Measurements from ENCODE around the gene HIPK3.
"Not testable (repeated sequence)": the region's sequence is repeated elsewhere in the genome, so short reads cannot be mapped to it uniquely, and the experiment has no call there.

The HIPK3 gene

GRCh38 chr11:33259869-33260268 lies 2.7 kb downstream of the HIPK3 start:
- DNase-seq = no peak

DNA sequence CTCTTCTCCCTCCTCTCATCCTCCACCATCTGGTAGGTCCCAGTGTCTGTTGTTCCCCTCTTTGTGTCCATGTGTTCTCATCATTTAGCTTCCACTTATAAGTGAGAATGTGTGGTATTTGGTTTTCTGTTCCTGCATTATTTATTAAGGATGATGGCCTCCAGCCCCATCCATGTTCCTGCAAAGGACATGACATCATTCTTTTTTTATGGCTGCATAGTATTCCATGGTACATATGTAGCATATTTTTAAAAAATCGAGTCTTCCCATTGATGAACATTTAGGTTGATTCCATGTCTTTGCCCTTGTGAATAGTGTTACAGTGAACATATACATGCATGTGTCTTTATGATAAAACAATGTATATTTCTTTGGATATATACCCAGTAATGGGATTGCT lies 4.2 kb downstream of the HIPK3 start:
- not testable (repeated sequence) for DNase-seq

DNA sequence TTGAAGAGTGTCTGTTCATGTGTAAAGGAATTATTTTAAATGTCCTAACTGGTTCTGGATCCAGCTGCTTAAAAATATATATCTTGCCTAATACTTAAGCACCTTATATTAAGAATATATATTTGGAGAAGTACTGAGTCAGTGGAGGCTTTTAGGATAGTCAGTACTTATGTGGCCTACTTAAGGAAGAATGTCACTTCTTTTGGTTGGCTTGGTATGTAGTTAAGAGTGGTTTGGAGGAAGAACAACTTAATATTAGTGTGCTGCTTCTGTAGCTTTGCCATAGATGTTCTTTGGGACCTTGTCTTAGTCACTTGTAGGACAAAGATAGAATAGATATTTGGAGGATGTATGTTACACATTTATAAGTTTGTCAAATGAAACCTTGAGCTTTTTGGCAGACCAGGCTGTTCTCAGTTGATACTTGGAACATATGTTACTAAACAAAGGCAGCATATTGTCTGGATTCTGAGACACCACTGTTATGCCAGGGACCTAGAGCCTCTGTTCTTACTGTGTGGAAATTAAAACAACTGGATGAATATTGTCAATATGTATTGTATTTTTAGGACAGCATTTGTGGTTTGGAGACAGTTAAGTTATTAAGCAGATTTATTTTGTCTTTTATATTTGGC lies 4.9 kb downstream of the HIPK3 start:
- DNase-seq = no peak

- no peak for DNase-seq
These were observed 6.4 kb downstream of the HIPK3 start for GRCh38 chr11:33263549-33263948.

DNA sequence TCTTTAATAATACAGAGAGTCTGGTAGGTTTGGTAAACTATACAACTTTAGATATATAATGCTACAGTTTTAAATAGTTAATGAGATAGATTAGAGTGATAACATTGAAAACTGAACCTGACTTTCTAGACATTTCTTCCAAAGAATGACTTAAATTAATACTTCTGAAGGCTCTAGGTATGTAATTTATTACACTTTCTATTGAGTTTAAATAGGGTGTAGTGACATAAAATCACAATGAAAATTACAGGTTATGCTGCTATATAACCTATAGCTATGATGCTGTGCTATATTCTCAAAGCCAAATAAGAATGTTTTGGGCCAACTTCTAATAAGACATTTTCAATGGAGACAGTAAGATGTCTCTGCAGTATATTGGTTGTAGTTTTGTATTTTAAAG lies 7.7 kb downstream of the HIPK3 start:
- DNase-seq = no peak

DNA sequence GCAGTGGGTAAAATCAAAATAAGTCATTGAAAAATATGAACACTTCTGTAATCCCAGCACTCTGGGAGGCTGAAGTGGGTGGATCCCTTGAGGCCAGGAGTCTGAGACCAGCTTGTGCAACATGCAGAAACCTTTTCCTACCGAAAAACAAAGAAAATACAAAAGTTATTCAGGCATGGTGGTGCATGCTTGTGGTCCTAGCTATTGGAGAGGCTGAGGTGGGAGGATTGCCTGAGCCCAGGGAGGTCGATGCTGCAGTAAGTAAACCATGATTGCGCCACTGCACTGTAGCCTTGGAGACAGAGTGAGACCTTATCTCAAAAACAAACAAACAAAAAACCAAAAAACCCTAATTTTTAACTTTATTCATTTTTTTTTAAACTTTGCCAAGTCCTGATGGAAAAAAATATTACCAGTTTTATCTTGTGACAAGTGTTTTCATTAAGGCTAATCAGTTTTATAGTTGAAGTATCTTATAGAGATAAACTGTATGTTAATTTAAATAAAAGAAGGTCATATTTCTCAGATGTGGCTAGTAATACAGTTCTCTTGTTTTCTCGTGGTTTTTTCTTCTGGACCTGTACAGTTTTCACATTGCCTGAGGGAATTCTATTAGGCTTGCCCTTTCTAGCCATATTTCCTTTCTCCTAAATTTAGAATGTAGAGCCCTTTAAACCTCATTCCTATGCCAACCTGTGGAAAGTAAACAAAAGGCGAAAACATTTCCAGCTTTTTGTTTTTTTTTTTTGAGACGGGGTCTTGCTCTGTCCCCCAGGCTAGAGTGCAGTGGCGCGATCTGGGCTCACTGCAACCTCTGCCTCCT lies 9.4 kb downstream of the HIPK3 start:
- no peak for DNase-seq

DNA sequence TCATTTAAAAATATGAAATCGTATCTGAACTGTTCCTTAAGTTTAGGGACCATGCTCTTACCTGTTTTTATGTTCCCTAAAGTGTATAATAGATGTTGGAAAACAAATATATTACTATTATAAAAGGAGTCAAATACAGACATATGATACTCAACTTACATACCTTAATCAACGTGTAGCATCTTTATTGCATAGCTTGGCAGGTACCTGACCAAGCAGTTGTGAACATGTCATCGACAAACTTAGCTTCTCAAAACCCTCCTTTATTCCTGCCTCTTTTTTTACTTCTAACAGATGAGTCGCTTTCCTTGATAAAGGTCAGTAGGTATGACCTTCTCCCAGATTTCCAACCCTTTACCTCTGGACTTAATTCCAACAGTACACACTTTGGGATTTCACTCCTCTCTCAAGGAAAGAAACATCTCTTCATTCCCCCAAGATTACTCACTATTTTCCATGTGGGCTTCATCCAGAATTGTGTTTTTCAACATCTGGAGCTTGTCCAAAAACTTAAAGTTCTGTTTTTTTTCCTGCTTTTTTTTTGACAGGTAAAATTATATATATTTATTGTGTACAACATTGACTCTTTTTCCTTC lies 11.9 kb downstream of the HIPK3 start:
- DNase-seq = no peak

DNA sequence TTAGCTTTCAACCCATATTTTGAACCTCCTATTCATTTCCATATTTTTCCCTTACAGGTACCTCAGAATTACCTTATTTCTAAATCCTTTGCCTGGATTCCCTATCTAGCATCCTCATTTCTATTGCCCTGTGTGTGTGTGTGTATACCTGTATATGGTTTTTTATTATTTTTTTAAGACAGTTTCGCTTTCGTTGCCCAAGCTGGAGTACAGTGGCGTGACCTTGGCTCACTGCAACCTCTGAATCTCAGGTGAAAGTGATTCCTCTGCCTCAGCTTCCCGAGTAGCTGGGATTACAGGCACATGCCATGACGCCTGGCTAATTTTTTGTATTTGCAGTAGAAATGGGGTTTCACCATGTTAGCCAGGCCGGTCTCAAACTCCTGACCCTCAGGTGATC lies 12.6 kb downstream of the HIPK3 start:
- DNase-seq = no peak

DNA sequence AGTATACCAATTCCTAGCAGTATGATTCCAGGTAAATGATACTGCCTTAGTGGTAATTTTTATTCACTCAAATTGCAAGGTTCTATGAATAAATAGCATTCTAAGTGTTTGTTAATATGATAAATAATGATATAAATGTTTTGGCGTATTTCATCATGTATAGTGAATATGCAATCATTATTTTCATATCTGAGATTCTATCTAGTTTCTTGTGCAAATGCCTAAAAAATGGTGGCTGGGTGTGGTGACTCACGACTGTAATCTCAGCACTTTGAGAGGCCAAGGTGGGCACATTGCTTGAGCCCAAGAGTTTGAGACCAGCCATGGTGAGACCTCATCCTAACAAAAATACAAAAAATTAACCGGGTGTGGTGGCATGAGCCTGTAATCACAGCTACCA lies 13.9 kb downstream of the HIPK3 start:
- DNase-seq = no peak

GRCh38 chr11:33272338-33273107 lies 15.3 kb downstream of the HIPK3 start:
- DNase-seq = no peak

GRCh38 chr11:33273656-33274055 lies 16.5 kb downstream of the HIPK3 start:
- DNase-seq = no peak

DNA sequence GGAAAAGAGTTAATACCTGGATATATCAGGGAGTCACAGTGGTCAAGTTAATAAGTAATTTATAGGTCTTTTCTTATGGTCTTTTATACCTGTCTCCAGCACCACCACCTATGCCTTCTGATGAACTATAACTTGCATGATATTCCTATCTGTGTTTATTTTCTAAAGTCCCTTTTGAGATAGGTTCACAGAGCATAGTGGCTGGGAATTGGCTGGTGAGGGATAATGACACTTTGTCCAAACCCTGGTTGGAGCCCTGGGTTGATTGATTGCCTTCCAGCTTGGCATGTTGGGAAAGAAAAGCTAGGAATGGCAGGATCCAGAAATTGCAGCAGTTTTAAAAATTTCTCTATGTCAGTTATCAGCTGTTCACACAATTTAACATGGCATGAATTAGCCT lies 23.2 kb downstream of the HIPK3 start:
- DNase-seq = no peak

- DNase-seq = no peak
These were observed 24.6 kb downstream of the HIPK3 start for GRCh38 chr11:33281758-33282157.

- no peak for DNase-seq
These were observed 27.6 kb downstream of the HIPK3 start for GRCh38 chr11:33284818-33285217.

DNA sequence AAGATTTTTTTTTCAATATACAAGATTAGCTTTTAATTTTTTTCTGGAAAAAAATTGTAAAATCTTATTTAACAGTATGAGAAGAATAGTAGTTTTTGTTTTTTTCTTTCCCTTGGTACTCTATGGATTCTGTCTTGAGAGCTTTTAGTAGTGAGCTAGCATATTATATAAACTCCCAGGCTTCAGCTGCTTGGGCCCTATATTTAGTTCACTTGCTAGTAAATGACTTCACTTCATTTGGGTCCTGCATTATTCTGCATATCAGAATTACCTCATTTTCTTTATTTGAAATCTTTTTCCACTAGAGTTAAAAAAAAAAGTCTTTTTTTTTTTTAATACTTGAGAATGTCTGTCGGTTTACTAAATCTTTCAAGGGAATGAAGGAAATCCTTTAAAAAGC lies 33.1 kb downstream of the HIPK3 start:
- DNase-seq = no peak

- DNase-seq = no peak
These were observed 34.0 kb downstream of the HIPK3 start for GRCh38 chr11:33291004-33291777.

GRCh38 chr11:33292311-33292710 lies 35.1 kb downstream of the HIPK3 start:
- DNase-seq = no peak

GRCh38 chr11:33294224-33294623 lies 37.0 kb downstream of the HIPK3 start:
- DNase-seq = no peak

DNA sequence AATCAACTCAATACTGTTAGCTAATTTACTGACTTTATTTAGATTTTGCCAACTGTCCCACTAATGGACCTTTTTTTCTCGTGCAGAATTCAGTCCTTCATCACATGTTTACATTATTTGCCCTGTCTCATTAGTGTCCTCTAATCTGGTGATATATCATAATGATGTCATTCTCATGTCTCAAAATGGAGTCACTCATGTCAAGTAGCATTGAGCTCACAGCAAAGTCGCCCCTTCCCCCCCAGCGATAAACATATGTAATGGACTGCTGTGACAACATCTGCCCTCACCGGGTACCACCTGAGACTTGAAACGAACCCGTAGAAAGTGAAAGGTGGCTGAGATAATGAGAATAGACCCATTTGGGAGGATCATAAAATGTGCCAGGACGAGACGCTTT lies 37.6 kb downstream of the HIPK3 start:
- no peak for DNase-seq

- DNase-seq = no peak
These were observed 39.5 kb downstream of the HIPK3 start for GRCh38 chr11:33296695-33297094.

GRCh38 chr11:33303541-33303940 lies 46.4 kb downstream of the HIPK3 start:
- DNase-seq = no peak

GRCh38 chr11:33306821-33307220 lies 49.6 kb downstream of the HIPK3 start:
- not testable (repeated sequence) for DNase-seq

DNA sequence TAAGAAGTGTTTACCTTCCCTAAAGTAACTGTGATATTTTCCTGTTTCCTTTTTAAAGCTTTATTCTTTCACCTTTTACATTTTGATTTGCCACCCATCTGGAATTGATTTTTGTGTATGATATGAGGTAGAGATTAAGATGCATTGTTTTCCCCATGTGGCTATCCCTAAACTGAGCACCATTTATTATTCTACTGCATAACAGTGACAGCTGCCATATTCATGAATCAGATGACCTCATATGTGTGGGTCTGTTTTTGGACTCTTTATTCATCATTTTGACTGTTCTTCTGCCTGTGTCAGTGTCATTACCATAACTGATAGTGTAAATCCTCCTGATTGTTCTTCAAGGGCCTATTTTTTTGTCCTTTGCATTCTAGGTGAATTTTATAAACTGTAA lies 50.8 kb downstream of the HIPK3 start:
- no peak for DNase-seq
